SK-N-SH (cell line): Measurements from ENCODE around the gene KAT6B. TPM values are rescaled to one million over a fixed set of nuclear protein-coding genes. Genes with fewer than 3 reads are reported as not detected.

Experiments used
- CTCF ChIA-PET: fragments of 300-600, 350-600 bp; formaldehyde crosslinking; extraction: SDS; loops from one replicate; lab custom pipeline; 2021; lab: Yijun Ruan, JAX
- POLR2A ChIA-PET: fragments of 350-600 bp; sonication (Branson Sonifier 250); formaldehyde crosslinking; extraction: SDS; loops from one replicate; lab custom pipeline; 2020; ENCODE audit warnings: antibody characterized with exemption, inconsistent platforms; lab: Yijun Ruan, JAX
- DNase-seq: peaks from one replicate; pipeline ENCODE4 v3.0.0; 2012
- H2AFZ ChIP-seq: fragments of 200-600 bp; sonication (generic); 2 replicates; pipeline ENCODE4 v1.8.1; 2016; ENCODE audit warnings: antibody characterized with exemption, mild to moderate bottlenecking, low read depth
- H3F3A ChIP-seq: fragments of 200-600 bp; sonication (generic); replicated peaks from 2 replicates; pipeline ENCODE3; 2016; ENCODE audit warnings: antibody characterized with exemption, mild to moderate bottlenecking; ENCODE audit not compliant: insufficient read depth
- H3K27ac ChIP-seq, 2 experiments: fragments of 200-500 bp in 1 of 2; fragments of 200-600 bp in 1 of 2; sonication (Bioruptor generic) in 1 of 2; sonication (generic), shearing (Covaris generic) in 1 of 2; 2 replicates each; pipeline versions ENCODE4 v1.5.1 to v1.6.1; 2014 to 2016; ENCODE audit warnings: low read depth in 2 of 2, inconsistent platforms in 1 of 2, low read length in 1 of 2, mild to moderate bottlenecking in 1 of 2, mixed read lengths in 1 of 2
- H3K27me3 ChIP-seq: fragments of 200-600 bp; sonication (generic), shearing (Covaris generic); 2 replicates; pipeline ENCODE4 v1.6.1; 2016; ENCODE audit warnings: mixed run types; ENCODE audit not compliant: insufficient read depth
- H3K36me3 ChIP-seq, 2 experiments: fragments of 200-500 bp in 1 of 2; fragments of 200-600 bp in 1 of 2; sonication (Bioruptor generic) in 1 of 2; sonication (generic) in 1 of 2; replicated peaks in 1 of 2; 2 replicates each; pipeline versions ENCODE3 to v1.5.1; 2014 to 2016; ENCODE audit warnings: low read length in 1 of 2, mild to moderate bottlenecking in 1 of 2; ENCODE audit not compliant: insufficient read depth in 2 of 2, control insufficient read depth in 1 of 2
- H3K4me1 ChIP-seq, 2 experiments: fragments of 200-500 bp in 1 of 2; fragments of 200-600 bp in 1 of 2; sonication (Bioruptor generic) in 1 of 2; sonication (generic), shearing (Covaris generic) in 1 of 2; 2 replicates each; pipeline versions ENCODE4 v1.5.1 to v1.6.1; 2014 to 2016; ENCODE audit warnings: low read depth in 1 of 2, low read length in 1 of 2, mixed run types in 1 of 2; ENCODE audit not compliant: insufficient read depth in 2 of 2, control insufficient read depth in 1 of 2
- H3K4me2 ChIP-seq: fragments of 200-600 bp; sonication (generic), shearing (Covaris generic); 2 replicates; pipeline ENCODE4 v1.6.1; 2017; ENCODE audit warnings: mixed run types
- H3K4me3 ChIP-seq, 2 experiments: fragments of 200-500 bp in 1 of 2; fragments of 200-600 bp in 1 of 2; sonication (Bioruptor generic) in 1 of 2; sonication (generic), shearing (Covaris generic) in 1 of 2; 2 replicates each; pipeline versions ENCODE4 v1.5.1 to v1.8.1; 2014 to 2016; ENCODE audit warnings: low read depth in 2 of 2, inconsistent platforms in 1 of 2, low read length in 1 of 2, mild to moderate bottlenecking in 1 of 2, mixed read lengths in 1 of 2, moderate library complexity in 1 of 2
- H3K79me2 ChIP-seq: fragments of 200-600 bp; sonication (generic); 2 replicates; pipeline ENCODE4 v1.8.1; 2017; ENCODE audit warnings: mild to moderate bottlenecking; ENCODE audit not compliant: insufficient read depth
- H3K9ac ChIP-seq: fragments of 200-600 bp; sonication (generic); 2 replicates; pipeline ENCODE4 v1.6.1; 2017; ENCODE audit warnings: mixed run types
- H3K9me2 ChIP-seq: fragments of 200-600 bp; sonication (generic); 2 replicates; pipeline ENCODE4 v1.6.1; 2017; ENCODE audit warnings: mixed run types
- H3K9me3 ChIP-seq: fragments of 200-600 bp; sonication (generic); 2 replicates; pipeline ENCODE4 v1.6.1; 2017; ENCODE audit warnings: mixed run types, mild to moderate bottlenecking, moderate library complexity
- H4K20me1 ChIP-seq: fragments of 200-600 bp; sonication (generic); 2 replicates; pipeline ENCODE4 v1.6.1; 2017; ENCODE audit warnings: mild to moderate bottlenecking, mixed run types; ENCODE audit not compliant: insufficient read depth
- CHD2 ChIP-seq: fragments of 150-350 bp; IDR thresholded peaks from 2 replicates; pipeline ENCODE4 v1.6.1; 2018; ENCODE audit warnings: low read length; ENCODE audit not compliant: partially characterized antibody
- EP300 ChIP-seq, 2 experiments: IDR thresholded peaks; 2 replicates each; pipeline versions ENCODE4 v1.4.0 to v1.6.1; 2012; ENCODE audit warnings: borderline replicate concordance in 1 of 2, low read depth in 1 of 2, low read length in 1 of 2
- EZH2phosphoT487 ChIP-seq: fragments of 200-600 bp; sonication (generic); IDR thresholded peaks from 2 replicates; pipeline ENCODE4 v1.6.1; 2017; ENCODE audit warnings: low read depth, mixed run types, mild to moderate bottlenecking, antibody characterized with exemption, moderate library complexity, borderline replicate concordance
- FOXJ3 ChIP-seq: sonication (generic); formaldehyde crosslinking; IDR thresholded peaks from 2 replicates; pipeline ENCODE4 v1.5.1; 2020; ENCODE audit warnings: mild to moderate bottlenecking, missing genetic modification reagents
- FOXM1 ChIP-seq: IDR thresholded peaks from 2 replicates; pipeline ENCODE4 v1.4.0; 2012; ENCODE audit warnings: low read depth, mild to moderate bottlenecking
- JUND ChIP-seq: IDR thresholded peaks from 2 replicates; pipeline ENCODE4 v1.4.0; 2012
- MEF2A ChIP-seq: IDR thresholded peaks from 2 replicates; pipeline ENCODE4 v1.4.0; 2012; ENCODE audit warnings: low read depth, borderline replicate concordance
- MXI1 ChIP-seq: IDR thresholded peaks from 2 replicates; pipeline ENCODE4 v1.6.1; 2012; ENCODE audit warnings: mild to moderate bottlenecking, low read depth, low read length, improper control_type of control experiment
- NFIC ChIP-seq: IDR thresholded peaks from 2 replicates; pipeline ENCODE4 v1.4.0; 2012; ENCODE audit warnings: borderline replicate concordance
- NRF1 ChIP-seq: IDR thresholded peaks from 2 replicates; pipeline ENCODE4 v1.6.1; 2012; ENCODE audit warnings: low read depth, mild to moderate bottlenecking, low read length
- POLR2AphosphoS5 ChIP-seq: IDR thresholded peaks from 2 replicates; pipeline ENCODE4 v1.6.1; 2012; ENCODE audit warnings: low read depth, low read length
- RXRA ChIP-seq: IDR thresholded peaks from 2 replicates; pipeline ENCODE4 v1.4.0; 2012; ENCODE audit warnings: low read depth, mild to moderate bottlenecking, borderline replicate concordance
- SIN3A ChIP-seq: IDR thresholded peaks from 2 replicates; pipeline ENCODE4 v1.6.1; 2012; ENCODE audit warnings: low read depth, mild to moderate bottlenecking, low read length, moderate library complexity, borderline replicate concordance
- YY1 ChIP-seq: IDR thresholded peaks from 2 replicates; pipeline ENCODE4 v1.4.0; 2012; ENCODE audit warnings: low read depth, mild to moderate bottlenecking
- WGBS: methylation state at CpG from one replicate; pipeline ENCODE4 v1.1.6; 2017; ENCODE audit warnings: low lambda C conversion rate; 5-methylcytosine and 5-hydroxymethylcytosine counted together
- polyA plus RNA-seq, 3 experiments: library from polyadenylated mRNA; depleted of rRNA; stranded (reverse); fragments of >200 nt; gene quantifications; 2 replicates each; pipeline ENCODE4 v1.2.3, GENCODE V29; 2012
- TF ChIP-seq, protein P1 (sequence below): fragments of 200-600 bp; sonication (generic); IDR thresholded peaks from 2 replicates; pipeline ENCODE4 v1.6.1; 2017; ENCODE audit warnings: antibody characterized with exemption, mild to moderate bottlenecking, moderate library complexity
- TF ChIP-seq, protein P2 (sequence below): fragments of 150-350 bp; IDR thresholded peaks from 2 replicates; pipeline ENCODE4 v1.6.1; 2016; ENCODE audit warnings: mild to moderate bottlenecking, low read depth, low read length
- TF ChIP-seq, protein P3 (sequence below): IDR thresholded peaks from 2 replicates; pipeline ENCODE4 v1.4.0; 2012; ENCODE audit warnings: low read depth, borderline replicate concordance
- TF ChIP-seq, protein P4 (sequence below): IDR thresholded peaks from 2 replicates; pipeline ENCODE4 v1.4.0; 2012; ENCODE audit warnings: low read depth
- TF ChIP-seq, protein P5 (sequence below): IDR thresholded peaks from 2 replicates; pipeline ENCODE4 v1.6.1; 2012; ENCODE audit warnings: mild to moderate bottlenecking, low read depth, low read length, moderate library complexity

The KAT6B gene
- polyA plus RNA-seq, 1 of the 3 experiments (the other 2 are of a cell fraction): 4.3 TPM

DNA sequence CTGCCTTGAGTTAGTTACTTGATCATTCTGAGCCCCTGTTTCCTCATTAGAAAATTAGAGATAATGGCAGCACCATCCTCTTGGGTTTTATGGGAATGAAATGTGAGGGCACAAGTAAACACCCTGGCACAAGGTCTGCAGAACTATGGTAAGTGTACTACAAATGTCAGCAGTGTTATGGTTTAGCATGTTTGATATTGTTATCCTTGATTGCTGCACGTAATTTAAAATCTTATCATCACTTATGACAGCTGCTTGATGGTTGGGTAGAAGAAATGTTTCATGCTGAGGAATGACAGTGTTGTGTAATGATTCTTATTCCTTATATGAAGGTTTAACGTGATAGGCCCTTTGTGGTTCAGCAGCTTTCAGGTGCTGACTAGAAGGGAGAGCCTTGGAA lies 134.3 kb downstream of the KAT6B start:
- 97% methylated on average over 2 of the region's 2 CpGs for WGBS
- CTCF ChIA-PET: interaction anchor here (2.6 kb wide), 1 partner anchor 8 kb away, joined by 8 read pairs; no protein-coding TSS in a partner anchor
- TF ChIP-seq, protein P1, sequence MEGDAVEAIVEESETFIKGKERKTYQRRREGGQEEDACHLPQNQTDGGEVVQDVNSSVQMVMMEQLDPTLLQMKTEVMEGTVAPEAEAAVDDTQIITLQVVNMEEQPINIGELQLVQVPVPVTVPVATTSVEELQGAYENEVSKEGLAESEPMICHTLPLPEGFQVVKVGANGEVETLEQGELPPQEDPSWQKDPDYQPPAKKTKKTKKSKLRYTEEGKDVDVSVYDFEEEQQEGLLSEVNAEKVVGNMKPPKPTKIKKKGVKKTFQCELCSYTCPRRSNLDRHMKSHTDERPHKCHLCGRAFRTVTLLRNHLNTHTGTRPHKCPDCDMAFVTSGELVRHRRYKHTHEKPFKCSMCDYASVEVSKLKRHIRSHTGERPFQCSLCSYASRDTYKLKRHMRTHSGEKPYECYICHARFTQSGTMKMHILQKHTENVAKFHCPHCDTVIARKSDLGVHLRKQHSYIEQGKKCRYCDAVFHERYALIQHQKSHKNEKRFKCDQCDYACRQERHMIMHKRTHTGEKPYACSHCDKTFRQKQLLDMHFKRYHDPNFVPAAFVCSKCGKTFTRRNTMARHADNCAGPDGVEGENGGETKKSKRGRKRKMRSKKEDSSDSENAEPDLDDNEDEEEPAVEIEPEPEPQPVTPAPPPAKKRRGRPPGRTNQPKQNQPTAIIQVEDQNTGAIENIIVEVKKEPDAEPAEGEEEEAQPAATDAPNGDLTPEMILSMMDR: no peak
- TF ChIP-seq MXI1 (no peak), JUND (no peak), FOXM1 (no peak), POLR2AphosphoS5 (no peak), EP300 (IDR thresholded peaks at IDR 0.05; ENCODE audit: borderline replicate concordance in 1 of 2, low read depth in 1 of 2, low read length in 1 of 2) (no peak), NFIC (no peak)
- TF ChIP-seq, protein P2, sequence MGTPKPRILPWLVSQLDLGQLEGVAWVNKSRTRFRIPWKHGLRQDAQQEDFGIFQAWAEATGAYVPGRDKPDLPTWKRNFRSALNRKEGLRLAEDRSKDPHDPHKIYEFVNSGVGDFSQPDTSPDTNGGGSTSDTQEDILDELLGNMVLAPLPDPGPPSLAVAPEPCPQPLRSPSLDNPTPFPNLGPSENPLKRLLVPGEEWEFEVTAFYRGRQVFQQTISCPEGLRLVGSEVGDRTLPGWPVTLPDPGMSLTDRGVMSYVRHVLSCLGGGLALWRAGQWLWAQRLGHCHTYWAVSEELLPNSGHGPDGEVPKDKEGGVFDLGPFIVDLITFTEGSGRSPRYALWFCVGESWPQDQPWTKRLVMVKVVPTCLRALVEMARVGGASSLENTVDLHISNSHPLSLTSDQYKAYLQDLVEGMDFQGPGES: no peak

DNA sequence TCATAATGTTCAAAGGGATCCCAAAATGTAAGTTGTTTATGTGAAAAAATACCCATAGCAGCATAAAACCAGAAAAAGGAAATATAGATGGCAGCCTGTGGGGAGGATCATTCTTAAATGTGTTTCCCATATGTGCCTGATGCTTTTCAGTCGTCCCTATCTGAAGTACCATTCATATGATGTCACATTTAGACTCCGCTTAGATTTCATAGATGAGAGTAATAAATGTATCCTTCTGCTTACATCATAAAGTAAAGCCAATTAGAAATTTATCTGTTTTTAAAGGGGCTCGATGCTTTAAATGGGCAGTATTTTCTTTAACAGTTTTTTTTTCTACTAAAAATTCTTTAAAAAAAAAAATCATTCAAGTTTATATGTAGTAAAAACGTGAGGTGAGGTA lies 136.1 kb downstream of the KAT6B start:
- Histone ChIP-seq H3K9me2 (no peaks in the 10 kb centered on the region), H3K36me3 (peaks cover 0 to 6% of the 10 kb centered on the region in 2 experiments), H3K4me1 (peaks cover 3 to 12% of the 10 kb centered on the region in 2 experiments; a peak in 3 of 4 replicates), H3K27ac (no peak overlapping the region), H3K79me2 (peaks cover 13% of the 10 kb centered on the region), H3K9me3 (no peaks in the 10 kb centered on the region), H3K4me3 (no peak overlapping the region), H4K20me1 (peaks cover 6% of the 10 kb centered on the region; the same call in 1 of the 2 replicates), H3F3A (no peaks in the 10 kb centered on the region), H2AFZ (no peak overlapping the region), H3K27me3 (no peaks in the 10 kb centered on the region), H3K9ac (no peak overlapping the region), H3K4me2 (no peak overlapping the region)
- ChIA-PET CTCF (interaction anchor here (1.0 kb wide), 1 partner anchor 41 kb away, joined by 4 read pairs; no protein-coding TSS in a partner anchor), POLR2A (no interaction called here)
- DNase-seq: no peak
- WGBS: 86% methylated on average over 4 of the region's 4 CpGs
- TF ChIP-seq EZH2phosphoT487: no peak
- TF ChIP-seq FOXJ3: no peak
- no peak for TF ChIP-seq YY1
- no peak for TF ChIP-seq SIN3A
- no peak for TF ChIP-seq MXI1
- TF ChIP-seq RXRA: no peak
- TF ChIP-seq NRF1: no peak
- no peak for TF ChIP-seq POLR2AphosphoS5
- TF ChIP-seq, protein P3, sequence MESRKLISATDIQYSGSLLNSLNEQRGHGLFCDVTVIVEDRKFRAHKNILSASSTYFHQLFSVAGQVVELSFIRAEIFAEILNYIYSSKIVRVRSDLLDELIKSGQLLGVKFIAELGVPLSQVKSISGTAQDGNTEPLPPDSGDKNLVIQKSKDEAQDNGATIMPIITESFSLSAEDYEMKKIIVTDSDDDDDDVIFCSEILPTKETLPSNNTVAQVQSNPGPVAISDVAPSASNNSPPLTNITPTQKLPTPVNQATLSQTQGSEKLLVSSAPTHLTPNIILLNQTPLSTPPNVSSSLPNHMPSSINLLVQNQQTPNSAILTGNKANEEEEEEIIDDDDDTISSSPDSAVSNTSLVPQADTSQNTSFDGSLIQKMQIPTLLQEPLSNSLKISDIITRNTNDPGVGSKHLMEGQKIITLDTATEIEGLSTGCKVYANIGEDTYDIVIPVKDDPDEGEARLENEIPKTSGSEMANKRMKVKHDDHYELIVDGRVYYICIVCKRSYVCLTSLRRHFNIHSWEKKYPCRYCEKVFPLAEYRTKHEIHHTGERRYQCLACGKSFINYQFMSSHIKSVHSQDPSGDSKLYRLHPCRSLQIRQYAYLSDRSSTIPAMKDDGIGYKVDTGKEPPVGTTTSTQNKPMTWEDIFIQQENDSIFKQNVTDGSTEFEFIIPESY: no peak
- TF ChIP-seq, protein P4, sequence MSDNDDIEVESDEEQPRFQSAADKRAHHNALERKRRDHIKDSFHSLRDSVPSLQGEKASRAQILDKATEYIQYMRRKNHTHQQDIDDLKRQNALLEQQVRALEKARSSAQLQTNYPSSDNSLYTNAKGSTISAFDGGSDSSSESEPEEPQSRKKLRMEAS: no peak
- no peak for TF ChIP-seq CHD2
- TF ChIP-seq, protein P5, sequence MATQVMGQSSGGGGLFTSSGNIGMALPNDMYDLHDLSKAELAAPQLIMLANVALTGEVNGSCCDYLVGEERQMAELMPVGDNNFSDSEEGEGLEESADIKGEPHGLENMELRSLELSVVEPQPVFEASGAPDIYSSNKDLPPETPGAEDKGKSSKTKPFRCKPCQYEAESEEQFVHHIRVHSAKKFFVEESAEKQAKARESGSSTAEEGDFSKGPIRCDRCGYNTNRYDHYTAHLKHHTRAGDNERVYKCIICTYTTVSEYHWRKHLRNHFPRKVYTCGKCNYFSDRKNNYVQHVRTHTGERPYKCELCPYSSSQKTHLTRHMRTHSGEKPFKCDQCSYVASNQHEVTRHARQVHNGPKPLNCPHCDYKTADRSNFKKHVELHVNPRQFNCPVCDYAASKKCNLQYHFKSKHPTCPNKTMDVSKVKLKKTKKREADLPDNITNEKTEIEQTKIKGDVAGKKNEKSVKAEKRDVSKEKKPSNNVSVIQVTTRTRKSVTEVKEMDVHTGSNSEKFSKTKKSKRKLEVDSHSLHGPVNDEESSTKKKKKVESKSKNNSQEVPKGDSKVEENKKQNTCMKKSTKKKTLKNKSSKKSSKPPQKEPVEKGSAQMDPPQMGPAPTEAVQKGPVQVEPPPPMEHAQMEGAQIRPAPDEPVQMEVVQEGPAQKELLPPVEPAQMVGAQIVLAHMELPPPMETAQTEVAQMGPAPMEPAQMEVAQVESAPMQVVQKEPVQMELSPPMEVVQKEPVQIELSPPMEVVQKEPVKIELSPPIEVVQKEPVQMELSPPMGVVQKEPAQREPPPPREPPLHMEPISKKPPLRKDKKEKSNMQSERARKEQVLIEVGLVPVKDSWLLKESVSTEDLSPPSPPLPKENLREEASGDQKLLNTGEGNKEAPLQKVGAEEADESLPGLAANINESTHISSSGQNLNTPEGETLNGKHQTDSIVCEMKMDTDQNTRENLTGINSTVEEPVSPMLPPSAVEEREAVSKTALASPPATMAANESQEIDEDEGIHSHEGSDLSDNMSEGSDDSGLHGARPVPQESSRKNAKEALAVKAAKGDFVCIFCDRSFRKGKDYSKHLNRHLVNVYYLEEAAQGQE: no peak
- no peak for TF ChIP-seq MEF2A

More for the DNA sequence above, 134.3 kb downstream of the KAT6B start:
- no peaks in the 10 kb centered on the region for H3K27me3 ChIP-seq
- no peak overlapping the region for H3K4me2 ChIP-seq
- no peak overlapping the region for H3K27ac ChIP-seq
- H3K4me1 ChIP-seq: peaks cover 13 to 18% of the 10 kb centered on the region in 2 experiments; a peak in 3 of 4 replicates
- H3K36me3 ChIP-seq: peaks cover 0 to 6% of the 10 kb centered on the region in 2 experiments
- no peaks in the 10 kb centered on the region for H3K9me2 ChIP-seq
- H3K9me3 ChIP-seq: no peaks in the 10 kb centered on the region
- POLR2A ChIA-PET: no interaction called here
- H3F3A ChIP-seq: no peaks in the 10 kb centered on the region
- H3K4me3 ChIP-seq: no peak overlapping the region
- peaks cover 14% of the 10 kb centered on the region; the same call in 1 of the 2 replicates for H3K79me2 ChIP-seq
- no peak overlapping the region for H3K9ac ChIP-seq
- DNase-seq: no peak
- H2AFZ ChIP-seq: no peak overlapping the region
- H4K20me1 ChIP-seq: peaks cover 15% of the 10 kb centered on the region; the same call in 1 of the 2 replicates
